Loucy (cell line): Measurements from ENCODE around the gene SUN2.

ENCODE experiments used
- H2AFZ ChIP-seq: fragments of 200-600 bp; sonication (generic); 2 replicates; pipeline ENCODE4 v1.6.0; 2016; ENCODE audit warnings: antibody characterized with exemption, mild to moderate bottlenecking, low read length, moderate library complexity
- H3F3A ChIP-seq: fragments of 200-600 bp; 2 replicates; pipeline ENCODE4 v1.6.0; 2016; ENCODE audit warnings: antibody characterized with exemption, low read depth, mild to moderate bottlenecking
- H3K27me3 ChIP-seq: fragments of 200-600 bp; sonication (generic); 2 replicates; pipeline ENCODE4 v1.6.1; 2014; ENCODE audit warnings: low read length, mild to moderate bottlenecking; ENCODE audit not compliant: insufficient read depth, poor library complexity, severe bottlenecking
- H3K36me3 ChIP-seq: fragments of 200-600 bp; sonication (generic); 2 replicates; pipeline ENCODE4 v1.6.1; 2016; ENCODE audit warnings: low read length; ENCODE audit not compliant: insufficient read depth
- H3K4me1 ChIP-seq: fragments of 200-600 bp; sonication (generic); 2 replicates; pipeline ENCODE4 v1.5.1; 2014; ENCODE audit warnings: low read length, mild to moderate bottlenecking; ENCODE audit not compliant: insufficient read depth, poor library complexity, severe bottlenecking
- H3K4me2 ChIP-seq: fragments of 200-600 bp; sonication (generic); 2 replicates; pipeline ENCODE4 v1.6.0; 2014; ENCODE audit warnings: antibody characterized with exemption, low read length, low read depth, mild to moderate bottlenecking; ENCODE audit not compliant: poor library complexity, severe bottlenecking
- H3K4me3 ChIP-seq: fragments of 200-600 bp; sonication (generic); 2 replicates; pipeline ENCODE4 v1.5.1; 2014; ENCODE audit warnings: low read length, mild to moderate bottlenecking, mixed read lengths; ENCODE audit not compliant: poor library complexity, severe bottlenecking
- H3K79me2 ChIP-seq: fragments of 200-600 bp; sonication (generic); 2 replicates; pipeline ENCODE4 v1.6.1; 2014; ENCODE audit warnings: low read length; ENCODE audit not compliant: insufficient read depth
- H3K9ac ChIP-seq: fragments of 200-600 bp; sonication (generic); 2 replicates; pipeline ENCODE4 v1.6.0; 2014; ENCODE audit warnings: mild to moderate bottlenecking, low read depth, low read length, moderate library complexity; ENCODE audit not compliant: poor library complexity, severe bottlenecking
- H3K9me2 ChIP-seq: fragments of 200-600 bp; sonication (generic); replicated peaks from 2 replicates; pipeline ENCODE4 v1.6.1; 2016; ENCODE audit warnings: low read depth, low read length, mixed read lengths
- H3K9me3 ChIP-seq: fragments of 200-600 bp; sonication (generic); 2 replicates; pipeline ENCODE4 v1.6.1; 2014; ENCODE audit warnings: mild to moderate bottlenecking, antibody characterized with exemption, low read length, low read depth; ENCODE audit not compliant: insufficient read depth
- H4K20me1 ChIP-seq: fragments of 200-600 bp; sonication (generic); 2 replicates; pipeline ENCODE4 v1.6.0; 2014; ENCODE audit warnings: antibody characterized with exemption, low read length, mild to moderate bottlenecking; ENCODE audit not compliant: insufficient read depth, poor library complexity, severe bottlenecking
- CTCF ChIP-seq: fragments of 200-600 bp; sonication (generic); conservative IDR thresholded peaks from 2 replicates; pipeline ENCODE4 v1.5.1; 2014; ENCODE audit warnings: mild to moderate bottlenecking, antibody characterized with exemption, low read length
- EZH2phosphoT487 ChIP-seq: fragments of 200-600 bp; IDR thresholded peaks from 2 replicates; pipeline ENCODE4 v1.6.1; 2018; ENCODE audit warnings: antibody characterized with exemption, mild to moderate bottlenecking, moderate library complexity, borderline replicate concordance

Gene SUN2

GRCh38 chr22:38751066-38751421 is 4.8 kb downstream of the SUN2 start:
- Histone ChIP-seq H3K79me2 (peaks cover 74% of the 10 kb centered on the region), H3K4me2 (peak overlapping the region; percentile 97), H4K20me1 (peaks cover 37% of the 10 kb centered on the region), H3K9ac (peak overlapping the region; percentile 22), H3K4me3 (peak overlapping the region; percentile 52), H3K9me2 (no peaks in the 10 kb centered on the region), H3F3A (no peaks in the 10 kb centered on the region), H3K4me1 (peaks cover 29% of the 10 kb centered on the region), H2AFZ (no peak overlapping the region), H3K27me3 (no peaks in the 10 kb centered on the region), H3K9me3 (no peaks in the 10 kb centered on the region), H3K36me3 (peaks cover 49% of the 10 kb centered on the region; the same call in 1 of the 2 replicates)
- TF ChIP-seq CTCF (no peak), EZH2phosphoT487 (no peak)

GRCh38 chr22:38750638-38751037 is 5.2 kb downstream of the SUN2 start:
- TF ChIP-seq CTCF (no peak), EZH2phosphoT487 (no peak)
- Histone ChIP-seq H3K4me3 (no peak overlapping the region), H3F3A (no peaks in the 10 kb centered on the region), H2AFZ (no peak overlapping the region), H3K27me3 (no peaks in the 10 kb centered on the region), H3K4me2 (no peak overlapping the region), H3K9me3 (no peaks in the 10 kb centered on the region), H4K20me1 (peaks cover 37% of the 10 kb centered on the region), H3K79me2 (peaks cover 74% of the 10 kb centered on the region), H3K36me3 (peaks cover 53% of the 10 kb centered on the region; the same call in 1 of the 2 replicates), H3K9ac (no peak overlapping the region), H3K9me2 (no peaks in the 10 kb centered on the region), H3K4me1 (peaks cover 29% of the 10 kb centered on the region)

DNA sequence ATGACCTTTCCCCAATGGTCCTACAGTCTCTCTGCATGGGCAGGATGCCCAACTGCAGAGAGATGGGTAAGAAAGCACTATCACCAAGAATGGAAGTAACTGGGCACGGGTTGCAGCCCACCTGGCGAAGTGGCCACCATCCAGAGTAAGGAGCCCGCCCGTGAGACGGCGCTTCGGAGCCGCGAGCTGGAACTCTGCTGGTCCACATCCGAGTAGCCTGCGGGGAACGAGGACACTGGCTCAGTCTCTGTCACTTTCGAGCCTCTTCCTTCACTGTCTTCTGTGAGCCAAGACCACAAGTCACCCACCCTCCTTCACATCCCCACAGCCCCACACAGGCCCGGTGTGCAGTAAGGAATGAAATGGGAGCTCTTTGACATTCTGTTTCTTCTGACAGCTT is 5.7 kb downstream of the SUN2 start:
- Histone ChIP-seq H3K4me1 (peaks cover 29% of the 10 kb centered on the region), H3K9me3 (no peaks in the 10 kb centered on the region), H3K36me3 (peaks cover 58% of the 10 kb centered on the region; the same call in 1 of the 2 replicates)

More for the DNA sequence above, 5.7 kb downstream of the SUN2 start:
- H3K4me3 ChIP-seq, result no peak overlapping the region
- H3K9me2 ChIP-seq, result no peaks in the 10 kb centered on the region
- no peaks in the 10 kb centered on the region for H3F3A ChIP-seq
- H2AFZ ChIP-seq, result no peak overlapping the region
- H3K4me2 ChIP-seq, result no peak overlapping the region
- TF ChIP-seq EZH2phosphoT487, result no peak
- TF ChIP-seq CTCF, result no peak
- H4K20me1 ChIP-seq, result peaks cover 35% of the 10 kb centered on the region
- H3K9ac ChIP-seq, result no peak overlapping the region
- no peaks in the 10 kb centered on the region for H3K27me3 ChIP-seq
- H3K79me2 ChIP-seq, result peaks cover 73% of the 10 kb centered on the region
